Measurements from ENCODE around the gene MAP3K14.

Gene MAP3K14

DNA sequence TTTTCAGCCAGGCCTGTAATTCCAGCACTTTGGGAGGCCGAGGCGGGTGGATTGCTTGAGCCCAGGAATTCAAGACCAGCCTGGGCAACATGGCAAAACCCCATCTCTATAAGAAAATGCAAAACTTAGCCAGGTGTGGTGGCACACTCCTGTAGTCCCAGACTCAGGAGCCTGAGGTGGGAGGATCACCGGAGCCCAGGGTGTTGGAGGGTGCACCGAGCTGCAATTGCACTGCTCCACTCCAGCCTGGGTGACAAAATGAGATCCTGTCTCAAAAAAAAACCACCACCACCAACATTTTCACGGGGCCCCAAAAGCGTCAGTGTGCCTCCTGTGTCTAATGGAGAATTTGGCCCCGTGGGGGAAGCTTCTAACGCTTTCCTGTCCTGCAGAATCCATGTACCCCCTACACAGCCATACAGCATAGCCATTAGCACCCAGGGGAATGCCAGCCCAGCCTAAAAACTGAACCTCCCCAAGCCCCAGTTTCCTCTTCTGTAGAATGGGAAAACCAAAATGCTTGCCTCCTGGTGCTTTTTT is 22.2 kb upstream of the MAP3K14 start:
- H3K9ac ChIP-seq (ENCODE audit: low read depth in 1 of 2, low read length in 2 of 2), result no peak overlapping the region
- no peaks in the 10 kb centered on the region for H3K27me3 ChIP-seq (ENCODE audit: control insufficient read depth in 2 of 2, insufficient read depth in 2 of 2, low read length in 2 of 2)
- no peak overlapping the region for H3K4me3 ChIP-seq (ENCODE audit: low read length in 2 of 2)
- H3K27ac ChIP-seq (ENCODE audit: low read depth in 2 of 2, low read length in 2 of 2), result no peak overlapping the region
- peaks cover 0 to under 1% of the 10 kb centered on the region in 2 donors for H3K4me1 ChIP-seq (ENCODE audit: control insufficient read depth in 2 of 2, insufficient read depth in 2 of 2, low read length in 2 of 2)
- no peaks in the 10 kb centered on the region for H3K9me3 ChIP-seq (ENCODE audit: control insufficient read depth in 2 of 2, low read length in 2 of 2)
- H3K36me3 ChIP-seq (ENCODE audit: control insufficient read depth in 2 of 2, insufficient read depth in 2 of 2, low read length in 2 of 2), result no peaks in the 10 kb centered on the region

DNA sequence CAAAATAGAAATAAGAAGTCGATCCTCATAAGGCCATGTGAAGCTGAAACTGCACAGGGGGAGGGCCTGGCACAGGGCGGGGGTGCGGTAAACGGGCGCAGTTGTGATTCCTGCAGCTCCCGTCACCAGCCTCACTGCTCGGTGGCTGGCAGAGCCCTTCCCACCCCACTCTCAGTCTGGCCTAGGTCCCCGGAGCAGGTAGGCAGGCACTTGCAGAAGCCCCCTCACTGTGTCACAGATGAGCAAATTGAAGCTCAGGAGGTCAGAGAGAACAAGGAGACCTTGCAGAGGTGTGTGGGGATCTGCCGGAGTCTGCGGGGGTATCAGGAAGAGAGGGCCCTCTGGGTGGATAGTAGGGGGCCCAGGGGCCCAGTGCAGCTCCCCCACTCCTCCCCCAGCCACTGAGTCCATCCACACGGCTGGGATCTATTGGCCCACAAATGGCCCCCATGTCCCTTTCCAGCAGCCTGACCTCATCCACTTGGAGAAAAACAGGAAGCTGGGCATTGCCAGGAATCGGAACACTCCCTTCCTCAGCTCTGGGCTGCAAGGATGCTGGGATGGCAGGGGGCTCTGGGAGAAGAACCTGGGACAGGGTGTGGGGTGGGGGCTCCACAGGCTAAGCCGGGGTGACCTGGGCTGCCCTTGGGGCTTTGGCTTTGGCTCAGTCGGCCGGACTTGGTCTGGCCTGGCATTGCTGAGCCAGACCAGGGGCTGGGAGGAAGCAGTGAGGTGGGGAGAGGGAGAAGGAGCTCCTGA is 21.4 kb upstream of the MAP3K14 start:
- Histone ChIP-seq H3K27ac (ENCODE audit: low read depth in 2 of 2, low read length in 2 of 2) (peak overlapping the region in 1 of 2 donors; percentile 38), H3K9ac (ENCODE audit: low read depth in 1 of 2, low read length in 2 of 2) (no peak overlapping the region), H3K4me3 (ENCODE audit: low read length in 2 of 2) (no peak overlapping the region), H3K27me3 (ENCODE audit: control insufficient read depth in 2 of 2, insufficient read depth in 2 of 2, low read length in 2 of 2) (no peaks in the 10 kb centered on the region), H3K36me3 (ENCODE audit: control insufficient read depth in 2 of 2, insufficient read depth in 2 of 2, low read length in 2 of 2) (no peaks in the 10 kb centered on the region), H3K9me3 (ENCODE audit: control insufficient read depth in 2 of 2, low read length in 2 of 2) (no peaks in the 10 kb centered on the region), H3K4me1 (ENCODE audit: control insufficient read depth in 2 of 2, insufficient read depth in 2 of 2, low read length in 2 of 2) (peaks cover 0 to 6% of the 10 kb centered on the region in 2 donors)

DNA sequence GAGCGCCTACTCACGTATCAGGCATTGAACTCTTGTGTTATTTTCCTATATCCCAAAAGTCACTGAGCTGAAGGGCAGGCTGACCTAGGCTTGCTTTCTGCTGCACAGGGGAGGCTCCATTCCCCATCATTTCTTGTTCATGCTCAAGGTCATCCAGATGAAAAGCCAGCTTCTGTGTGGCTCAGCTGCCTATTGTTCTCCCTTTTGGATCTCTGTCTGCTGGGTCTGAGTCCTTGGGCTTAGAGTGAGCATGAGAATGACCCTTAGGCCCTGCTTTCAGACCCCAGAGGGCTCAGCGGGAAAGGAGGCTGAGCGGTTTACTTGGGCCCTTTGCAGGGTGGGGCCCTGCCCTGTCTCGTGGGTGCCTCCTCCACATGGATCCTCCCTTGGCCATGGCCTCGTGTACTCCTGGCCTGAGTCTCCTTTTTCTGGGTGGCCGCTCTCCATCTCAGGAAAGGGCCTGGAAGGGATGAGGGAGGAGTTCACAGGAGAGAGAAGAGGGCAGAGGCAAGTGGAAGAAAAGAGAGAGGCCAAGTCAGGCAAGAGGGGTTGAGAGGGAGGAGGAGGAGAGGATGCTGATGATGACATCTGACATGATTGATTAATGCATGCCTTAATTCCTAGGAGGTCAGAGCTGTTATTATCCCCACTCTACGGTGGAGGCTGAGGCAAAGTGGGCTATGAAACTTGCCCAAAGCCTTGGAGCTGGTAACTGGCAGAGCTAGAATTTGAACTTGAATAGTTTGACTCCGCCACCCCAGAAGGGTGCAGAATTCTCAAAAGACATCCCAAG is 19.8 kb upstream of the MAP3K14 start:
- no peaks in the 10 kb centered on the region for H3K36me3 ChIP-seq (ENCODE audit: control insufficient read depth in 2 of 2, insufficient read depth in 2 of 2, low read length in 2 of 2)
- no peaks in the 10 kb centered on the region for H3K9me3 ChIP-seq (ENCODE audit: control insufficient read depth in 2 of 2, low read length in 2 of 2)
- H3K27ac ChIP-seq (ENCODE audit: low read depth in 2 of 2, low read length in 2 of 2), result no peak overlapping the region
- H3K27me3 ChIP-seq (ENCODE audit: control insufficient read depth in 2 of 2, insufficient read depth in 2 of 2, low read length in 2 of 2), result no peaks in the 10 kb centered on the region
- H3K9ac ChIP-seq (ENCODE audit: low read depth in 1 of 2, low read length in 2 of 2), result no peak overlapping the region
- no peak overlapping the region for H3K4me3 ChIP-seq (ENCODE audit: low read length in 2 of 2)
- peaks cover 0 to 11% of the 10 kb centered on the region in 2 donors for H3K4me1 ChIP-seq (ENCODE audit: control insufficient read depth in 2 of 2, insufficient read depth in 2 of 2, low read length in 2 of 2)

DNA sequence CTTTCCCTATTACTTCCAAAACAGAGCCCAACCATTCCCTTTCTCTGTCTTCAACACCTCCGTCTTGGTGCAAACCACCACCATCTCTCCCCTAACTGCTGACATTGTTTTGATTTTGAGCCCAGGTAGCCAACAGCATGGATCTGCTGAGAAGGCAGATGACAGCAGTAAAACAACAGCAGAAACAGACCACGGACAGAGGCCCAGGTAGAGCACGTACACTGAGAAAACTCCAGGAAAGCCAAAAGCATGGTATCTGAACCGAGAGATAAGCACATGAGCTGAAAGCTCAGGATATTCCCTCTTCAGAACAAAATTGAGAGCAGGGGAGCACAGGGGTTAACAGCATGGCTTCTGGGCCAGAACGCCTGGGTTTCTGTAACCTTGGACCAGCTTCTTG is 18.9 kb upstream of the MAP3K14 start:
- H3K36me3 ChIP-seq (ENCODE audit: control insufficient read depth in 2 of 2, insufficient read depth in 2 of 2, low read length in 2 of 2), result no peaks in the 10 kb centered on the region
- no peak overlapping the region for H3K9ac ChIP-seq (ENCODE audit: low read depth in 1 of 2, low read length in 2 of 2)
- no peak overlapping the region for H3K27ac ChIP-seq (ENCODE audit: low read depth in 2 of 2, low read length in 2 of 2)
- peaks cover 0 to 11% of the 10 kb centered on the region in 2 donors for H3K4me1 ChIP-seq (ENCODE audit: control insufficient read depth in 2 of 2, insufficient read depth in 2 of 2, low read length in 2 of 2)
- no peak overlapping the region for H3K4me3 ChIP-seq (ENCODE audit: low read length in 2 of 2)
- H3K9me3 ChIP-seq (ENCODE audit: control insufficient read depth in 2 of 2, low read length in 2 of 2), result no peaks in the 10 kb centered on the region
- no peaks in the 10 kb centered on the region for H3K27me3 ChIP-seq (ENCODE audit: control insufficient read depth in 2 of 2, insufficient read depth in 2 of 2, low read length in 2 of 2)

DNA sequence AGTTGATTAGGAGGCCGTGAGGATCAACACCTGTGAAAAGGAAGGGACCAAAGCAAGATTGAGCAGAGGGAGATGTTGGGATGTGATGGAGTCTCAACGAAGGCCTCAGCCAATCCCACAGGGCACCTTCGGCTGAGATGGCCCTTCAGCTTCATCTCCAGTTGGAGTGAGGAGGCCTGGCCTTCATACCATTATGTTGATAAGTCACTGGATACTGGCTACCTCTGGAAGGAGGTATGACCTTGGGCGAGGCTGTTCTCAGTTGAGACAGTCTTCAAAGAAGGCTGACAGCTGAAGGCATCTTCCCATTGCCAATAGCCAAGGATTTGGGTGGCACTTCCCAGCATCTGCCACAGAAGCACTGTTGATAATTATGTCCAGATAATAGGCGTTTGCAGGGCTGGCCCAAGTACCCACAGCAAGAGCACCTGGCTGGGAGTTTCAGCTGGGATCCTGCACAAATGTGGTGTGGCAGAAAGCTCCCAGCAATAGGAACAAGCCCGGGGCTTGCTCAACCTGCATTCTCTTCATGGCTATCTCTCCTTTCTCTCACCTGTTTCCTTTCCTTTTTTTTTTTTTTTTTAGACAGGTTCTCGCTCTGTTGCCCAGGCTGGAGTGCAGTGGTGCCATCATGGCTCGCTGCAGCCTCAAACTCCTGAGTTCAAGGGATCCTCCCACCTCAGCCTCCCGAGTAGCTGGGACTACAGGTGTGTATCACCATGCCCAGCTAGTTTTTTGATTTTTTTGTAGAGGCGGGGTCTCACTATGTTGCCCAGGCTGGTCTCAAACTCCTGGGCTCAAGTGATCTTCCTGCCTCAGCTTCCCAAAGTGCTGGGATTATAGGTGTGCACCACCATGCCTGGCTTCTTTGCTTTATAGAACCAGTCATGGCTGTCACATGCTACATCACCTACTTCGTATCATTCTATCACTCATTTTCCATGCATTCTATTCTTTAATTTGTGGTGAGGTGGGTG is 18.2 kb upstream of the MAP3K14 start:
- Histone ChIP-seq H3K9ac (ENCODE audit: low read depth in 1 of 2, low read length in 2 of 2) (no peak overlapping the region), H3K36me3 (ENCODE audit: control insufficient read depth in 2 of 2, insufficient read depth in 2 of 2, low read length in 2 of 2) (no peaks in the 10 kb centered on the region), H3K27me3 (ENCODE audit: control insufficient read depth in 2 of 2, insufficient read depth in 2 of 2, low read length in 2 of 2) (no peaks in the 10 kb centered on the region), H3K9me3 (ENCODE audit: control insufficient read depth in 2 of 2, low read length in 2 of 2) (no peaks in the 10 kb centered on the region), H3K4me3 (ENCODE audit: low read length in 2 of 2) (no peak overlapping the region), H3K4me1 (ENCODE audit: control insufficient read depth in 2 of 2, insufficient read depth in 2 of 2, low read length in 2 of 2) (peaks cover 0 to 11% of the 10 kb centered on the region in 2 donors), H3K27ac (ENCODE audit: low read depth in 2 of 2, low read length in 2 of 2) (no peak overlapping the region)

DNA sequence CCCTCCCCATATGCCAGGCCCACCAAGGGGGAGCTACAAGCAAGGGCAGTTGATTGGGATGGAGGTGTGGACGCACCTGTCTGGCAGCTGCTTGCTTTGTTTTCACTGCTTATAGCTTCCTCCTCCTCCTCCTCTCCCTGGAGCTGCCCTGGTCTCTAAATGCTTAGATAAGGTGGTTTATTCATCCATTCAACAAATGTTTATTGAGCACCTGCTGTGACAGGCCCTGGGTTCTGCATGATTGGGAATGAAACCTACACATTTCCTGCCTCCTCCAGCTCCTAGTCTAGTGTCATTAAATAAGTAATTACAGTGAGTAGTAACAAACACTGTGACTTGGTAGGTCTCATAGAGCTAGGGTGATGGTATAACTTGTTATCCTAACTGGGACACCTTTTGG is 17.4 kb upstream of the MAP3K14 start:
- Histone ChIP-seq H3K9ac (ENCODE audit: low read depth in 1 of 2, low read length in 2 of 2) (no peak overlapping the region), H3K9me3 (ENCODE audit: control insufficient read depth in 2 of 2, low read length in 2 of 2) (no peaks in the 10 kb centered on the region), H3K27me3 (ENCODE audit: control insufficient read depth in 2 of 2, insufficient read depth in 2 of 2, low read length in 2 of 2) (no peaks in the 10 kb centered on the region), H3K4me1 (ENCODE audit: control insufficient read depth in 2 of 2, insufficient read depth in 2 of 2, low read length in 2 of 2) (peaks cover 0 to 11% of the 10 kb centered on the region in 2 donors), H3K27ac (ENCODE audit: low read depth in 2 of 2, low read length in 2 of 2) (no peak overlapping the region), H3K4me3 (ENCODE audit: low read length in 2 of 2) (no peak overlapping the region), H3K36me3 (ENCODE audit: control insufficient read depth in 2 of 2, insufficient read depth in 2 of 2, low read length in 2 of 2) (no peaks in the 10 kb centered on the region)

DNA sequence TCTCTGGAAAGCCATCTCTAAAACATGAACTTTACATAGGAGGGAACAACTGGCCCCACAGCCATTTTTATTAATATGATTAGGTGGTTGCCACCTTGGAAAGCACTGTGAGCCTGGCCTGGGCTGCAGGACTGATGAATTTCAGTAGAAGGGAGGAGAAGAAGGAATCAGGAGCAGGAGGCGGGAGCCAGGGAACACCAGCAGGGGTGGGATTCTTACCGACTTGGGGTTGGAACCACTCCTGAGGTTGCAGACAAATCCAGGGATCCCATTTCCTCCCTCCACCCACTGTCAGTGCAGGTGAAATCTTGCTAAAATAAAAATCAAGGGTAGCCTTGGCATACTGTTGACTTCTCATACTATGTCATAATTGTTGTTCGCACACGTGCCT is 16.9 kb upstream of the MAP3K14 start:
- H3K27ac ChIP-seq (ENCODE audit: low read depth in 2 of 2, low read length in 2 of 2), result peak overlapping the region in 1 of 2 donors; percentile 1

DNA sequence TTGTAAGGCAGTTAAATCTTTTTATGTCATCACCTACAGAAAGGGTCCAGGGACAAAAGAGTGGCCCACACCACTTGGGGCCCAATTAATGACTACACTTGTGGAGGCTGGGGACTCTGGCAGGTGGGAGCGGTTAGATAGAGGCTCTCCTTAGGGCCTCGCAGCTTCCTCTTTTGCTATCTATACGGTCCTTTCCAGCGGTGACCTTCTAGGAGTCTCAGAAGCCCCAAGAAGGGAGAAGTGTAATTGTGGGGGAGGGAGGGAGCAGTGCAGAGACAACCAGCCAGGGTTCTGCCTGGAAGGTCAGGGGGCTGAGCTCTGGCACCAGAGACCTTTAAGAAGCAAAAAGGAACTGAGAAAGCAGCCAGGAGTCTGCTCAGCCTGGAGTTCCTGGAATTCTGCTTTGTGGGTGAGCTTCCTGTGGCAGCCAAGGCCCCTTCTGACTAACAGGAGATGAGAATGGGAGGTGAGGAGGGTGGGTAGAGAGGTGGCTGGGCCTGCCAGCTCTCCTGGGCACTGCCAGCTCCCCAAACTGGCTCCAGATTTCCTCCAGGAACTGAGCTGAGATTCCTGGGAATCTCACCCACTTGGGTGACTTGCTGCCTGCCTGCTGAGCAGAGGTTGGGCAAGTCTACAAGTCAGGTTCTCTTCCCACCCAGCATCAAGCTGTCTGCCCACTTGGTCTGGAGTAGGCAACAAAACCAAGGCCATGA is 16.3 kb upstream of the MAP3K14 start:
- Histone ChIP-seq H3K36me3 (ENCODE audit: control insufficient read depth in 2 of 2, insufficient read depth in 2 of 2, low read length in 2 of 2) (no peaks in the 10 kb centered on the region), H3K4me3 (ENCODE audit: low read length in 2 of 2) (no peak overlapping the region), H3K27me3 (ENCODE audit: control insufficient read depth in 2 of 2, insufficient read depth in 2 of 2, low read length in 2 of 2) (no peaks in the 10 kb centered on the region), H3K9ac (ENCODE audit: low read depth in 1 of 2, low read length in 2 of 2) (no peak overlapping the region), H3K4me1 (ENCODE audit: control insufficient read depth in 2 of 2, insufficient read depth in 2 of 2, low read length in 2 of 2) (peaks cover 0 to 11% of the 10 kb centered on the region in 2 donors), H3K27ac (ENCODE audit: low read depth in 2 of 2, low read length in 2 of 2) (peak overlapping the region in 1 of 2 donors; percentile 1), H3K9me3 (ENCODE audit: control insufficient read depth in 2 of 2, low read length in 2 of 2) (no peaks in the 10 kb centered on the region)

More for the DNA sequence above, 16.9 kb upstream of the MAP3K14 start:
- Histone ChIP-seq H3K9ac (ENCODE audit: low read depth in 1 of 2, low read length in 2 of 2) (no peak overlapping the region), H3K4me1 (ENCODE audit: control insufficient read depth in 2 of 2, insufficient read depth in 2 of 2, low read length in 2 of 2) (peaks cover 0 to 11% of the 10 kb centered on the region in 2 donors), H3K27me3 (ENCODE audit: control insufficient read depth in 2 of 2, insufficient read depth in 2 of 2, low read length in 2 of 2) (no peaks in the 10 kb centered on the region), H3K9me3 (ENCODE audit: control insufficient read depth in 2 of 2, low read length in 2 of 2) (no peaks in the 10 kb centered on the region), H3K36me3 (ENCODE audit: control insufficient read depth in 2 of 2, insufficient read depth in 2 of 2, low read length in 2 of 2) (no peaks in the 10 kb centered on the region), H3K4me3 (ENCODE audit: low read length in 2 of 2) (no peak overlapping the region)

DNA sequence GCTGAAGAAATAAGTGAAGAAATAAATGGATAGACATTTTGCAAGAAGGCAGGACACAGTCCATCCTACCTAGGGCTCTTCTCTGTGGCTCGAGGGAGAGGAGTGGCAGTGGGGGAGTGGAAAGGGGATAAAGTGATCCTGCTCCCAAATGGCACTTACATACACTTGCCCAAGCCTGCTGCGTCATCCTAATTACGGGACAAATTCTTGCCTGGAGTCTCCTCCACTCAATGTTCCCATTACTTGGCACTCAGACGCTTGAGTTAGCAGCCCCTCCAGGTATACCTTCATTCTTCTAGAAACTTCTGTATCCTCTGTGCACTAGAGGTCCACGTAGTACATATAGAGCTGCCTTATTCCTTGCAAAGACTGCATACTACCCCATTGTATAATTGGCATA is 15.7 kb upstream of the MAP3K14 start:
- no peaks in the 10 kb centered on the region for H3K36me3 ChIP-seq (ENCODE audit: control insufficient read depth in 2 of 2, insufficient read depth in 2 of 2, low read length in 2 of 2)
- H3K27ac ChIP-seq (ENCODE audit: low read depth in 2 of 2, low read length in 2 of 2), result no peak overlapping the region
- H3K4me3 ChIP-seq (ENCODE audit: low read length in 2 of 2), result no peak overlapping the region
- H3K27me3 ChIP-seq (ENCODE audit: control insufficient read depth in 2 of 2, insufficient read depth in 2 of 2, low read length in 2 of 2), result no peaks in the 10 kb centered on the region
- H3K9me3 ChIP-seq (ENCODE audit: control insufficient read depth in 2 of 2, low read length in 2 of 2), result no peaks in the 10 kb centered on the region
- peaks cover 0 to 11% of the 10 kb centered on the region in 2 donors for H3K4me1 ChIP-seq (ENCODE audit: control insufficient read depth in 2 of 2, insufficient read depth in 2 of 2, low read length in 2 of 2)
- no peak overlapping the region for H3K9ac ChIP-seq (ENCODE audit: low read depth in 1 of 2, low read length in 2 of 2)
